Embryonic facial prominence (tissue), 1 donor: ENCODE data around the gene UNC79.
"Not testable (repeated sequence)": the region's sequence is repeated elsewhere in the genome, so short reads cannot be mapped to it uniquely, and the experiment has no call there.

Experiments used
- DNase-seq: peaks from one replicate; pipeline ENCODE4 v3.0.0-alpha.2; 2016; ENCODE audit errors: extremely low spot score

UNC79 gene

GRCh38 chr14:93493622-93494021 lies 62.9 kb downstream of the UNC79 start:
- DNase-seq, result not testable (repeated sequence)

GRCh38 chr14:93496856-93497741 lies 66.4 kb downstream of the UNC79 start:
- DNase-seq, result no peak

GRCh38 chr14:93510056-93510455 lies 79.3 kb downstream of the UNC79 start:
- no peak for DNase-seq

GRCh38 chr14:93511001-93511400 lies 80.3 kb downstream of the UNC79 start:
- no peak for DNase-seq

- DNase-seq, result no peak
These were observed 89.4 kb downstream of the UNC79 start for GRCh38 chr14:93520053-93520607.

- DNase-seq, result no peak
These were observed 91.5 kb downstream of the UNC79 start for GRCh38 chr14:93522221-93522620.

- not testable (repeated sequence) for DNase-seq
These were observed 94.5 kb downstream of the UNC79 start for GRCh38 chr14:93525216-93525615.

GRCh38 chr14:93525696-93526451 lies 95.1 kb downstream of the UNC79 start:
- no peak for DNase-seq

- DNase-seq, result no peak
These were observed 96.5 kb downstream of the UNC79 start for GRCh38 chr14:93527203-93527607.

GRCh38 chr14:93528884-93529558 lies 98.3 kb downstream of the UNC79 start:
- no peak for DNase-seq

- DNase-seq, result no peak
These were observed 100.9 kb downstream of the UNC79 start for GRCh38 chr14:93531644-93532043.

GRCh38 chr14:93532541-93532940 lies 101.8 kb downstream of the UNC79 start:
- DNase-seq, result no peak

GRCh38 chr14:93533437-93533836 lies 102.7 kb downstream of the UNC79 start:
- DNase-seq, result no peak

- DNase-seq, result no peak
These were observed 103.1 kb downstream of the UNC79 start for GRCh38 chr14:93533842-93534241.

- no peak for DNase-seq
These were observed 104.8 kb downstream of the UNC79 start for GRCh38 chr14:93535537-93535936.

- DNase-seq, result no peak
These were observed 106.2 kb downstream of the UNC79 start for GRCh38 chr14:93536945-93537344.

- DNase-seq, result no peak
These were observed 107.2 kb downstream of the UNC79 start for GRCh38 chr14:93537951-93538350.

GRCh38 chr14:93538413-93538812 lies 107.7 kb downstream of the UNC79 start:
- DNase-seq, result no peak

- no peak for DNase-seq
These were observed 109.5 kb downstream of the UNC79 start for GRCh38 chr14:93540235-93540634.

GRCh38 chr14:93543766-93544165 lies 113.0 kb downstream of the UNC79 start:
- DNase-seq, result no peak

- no peak for DNase-seq
These were observed 113.5 kb downstream of the UNC79 start for GRCh38 chr14:93544212-93544611.

GRCh38 chr14:93546642-93547041 lies 115.9 kb downstream of the UNC79 start:
- no peak for DNase-seq
